Kidney (tissue), 14 donors: ENCODE data around the gene KTN1. TPM values are rescaled to one million over a fixed set of nuclear protein-coding genes. Genes with fewer than 3 reads are reported as not detected.
A peak's percentile ranks its signal among the peaks of the same experiment; 100 is the strongest.

Experiments used
- DNase-seq, 5 donors: peaks; one replicate each; pipeline ENCODE4 v3.0.0-alpha.2; 2013 to 2020
- FAIRE-seq: peaks from 2 replicates; lab custom pipeline; 2012; peaks lifted over from hg19 to GRCh38; lab: Jason Lieb, UNC
- H3K27ac ChIP-seq, 2 donors: one replicate each; pipeline ENCODE4 v1.7.0; 2013; ENCODE audit warnings: low read depth in 2 of 2, low read length in 2 of 2, inconsistent platforms in 1 of 2
- H3K27me3 ChIP-seq: one replicate; pipeline ENCODE4 v1.7.1; 2013; ENCODE audit warnings: low read length, inconsistent platforms; ENCODE audit not compliant: control insufficient read depth, insufficient read depth
- H3K36me3 ChIP-seq, 3 donors: one replicate each; pipeline versions ENCODE4 v1.7.0 to v1.7.1; 2013; ENCODE audit warnings: low read length in 3 of 3, control low read depth in 1 of 3, inconsistent platforms in 1 of 3; ENCODE audit not compliant: insufficient read depth in 3 of 3, control insufficient read depth in 2 of 3
- H3K4me1 ChIP-seq, 3 donors: one replicate each; pipeline versions ENCODE4 v1.7.0 to v1.7.1; 2013; ENCODE audit warnings: low read length in 3 of 3, inconsistent platforms in 1 of 3, low read depth in 1 of 3; ENCODE audit not compliant: control insufficient read depth in 2 of 3, insufficient read depth in 2 of 3
- H3K4me3 ChIP-seq, 3 donors: one replicate each; pipeline versions ENCODE4 v1.7.0 to v1.8.1; 2013; ENCODE audit warnings: low read length in 3 of 3, control low read depth in 1 of 3, inconsistent platforms in 1 of 3
- H3K9ac ChIP-seq, 3 donors: one replicate each; pipeline versions ENCODE4 v1.7.0 to v1.7.1; 2013; ENCODE audit warnings: low read length in 3 of 3, control low read depth in 1 of 3, inconsistent platforms in 1 of 3
- H3K9me3 ChIP-seq, 3 donors: one replicate each; pipeline versions ENCODE4 v1.7.0 to v1.7.1; 2013; ENCODE audit warnings: low read length in 3 of 3, control low read depth in 1 of 3, inconsistent platforms in 1 of 3; ENCODE audit not compliant: control insufficient read depth in 2 of 3, insufficient read depth in 1 of 3
- CTCF ChIP-seq: IDR thresholded peaks from 3 replicates; pipeline ENCODE4 v1.5.1; 2012; ENCODE audit warnings: mild to moderate bottlenecking, moderate library complexity, borderline replicate concordance; ENCODE audit not compliant: insufficient read depth; ENCODE audit errors: extremely low read depth
- intact Hi-C: fragments of 100-400 bp; cut with DNase I; formaldehyde crosslinking; loops from one replicate; pipeline ENCODE4 v1.11.1; 2022
- polyA plus RNA-seq: library from polyadenylated mRNA; stranded (reverse); fragments of 350-450 nt; fragmentation: Illumina TruSeq; extraction: RNeasy Lipid Tissue Mini Kit (QIAGEN cat#74804); gene quantifications from one replicate; pipeline ENCODE4 v1.2.3, GENCODE V29; 2014; ENCODE audit warnings: low read depth, low replicate concordance; ENCODE audit not compliant: insufficient read depth
- total RNA-seq: library from RNA; stranded (reverse); fragmentation: NEBNext Ultra II Directional; extraction: Animal tissue kit (Norgen Biotek cat#: 25700); gene quantifications from one replicate; pipeline ENCODE4 v1.2.1, GENCODE V29; 2021
- donor health status: control.
- donor health status: control.
- donor health status: control.
- donor health status: control.
- donor health status: control.
- donor health status: DM: yes; HTN: yes; CAD: no.
- donor health status: Normal renal cell carcinoma (clear cell type).

The KTN1 gene
- total and polyA plus RNA-seq, 2 donors from 2014 or later = 106 to 155 TPM

- peaks cover 0 to 47% (median 25%) of the 10 kb centered on the region in 3 donors for H3K4me1 ChIP-seq
- H3K36me3 ChIP-seq = no peaks in the 10 kb centered on the region
- intact Hi-C loops = no loop called here
- H3K4me3 ChIP-seq = no peak overlapping the region
- H3K9me3 ChIP-seq = no peaks in the 10 kb centered on the region
- TF ChIP-seq CTCF = no peak
- H3K27me3 ChIP-seq = no peaks in the 10 kb centered on the region
- H3K9ac ChIP-seq = no peak overlapping the region
- no peak for FAIRE-seq
- peak overlapping the region in 1 of 2 donors; percentile 3 for H3K27ac ChIP-seq
- DNase-seq = no peak
These were observed 8.3 kb downstream of the KTN1 start for GRCh38 chr14:55588259-55588699.

GRCh38 chr14:55589171-55589570 is 9.2 kb downstream of the KTN1 start:
- Histone ChIP-seq H3K4me1 (peaks cover 2 to 47% (median 17%) of the 10 kb centered on the region in 3 donors), H3K27ac (no peak overlapping the region), H3K9ac (no peak overlapping the region), H3K36me3 (no peaks in the 10 kb centered on the region), H3K27me3 (no peaks in the 10 kb centered on the region), H3K4me3 (no peak overlapping the region), H3K9me3 (no peaks in the 10 kb centered on the region)
- no peak for DNase-seq
- no peak for FAIRE-seq
- intact Hi-C loops = no loop called here
- TF ChIP-seq CTCF = no peak

GRCh38 chr14:55592436-55592835 is 12.4 kb downstream of the KTN1 start:
- DNase-seq (no peak), FAIRE-seq (no peak)
- Histone ChIP-seq H3K9ac (no peak overlapping the region), H3K4me1 (peaks cover 2 to 30% (median 7%) of the 10 kb centered on the region in 3 donors), H3K4me3 (no peak overlapping the region), H3K9me3 (no peaks in the 10 kb centered on the region), H3K27ac (no peak overlapping the region), H3K27me3 (no peaks in the 10 kb centered on the region), H3K36me3 (no peaks in the 10 kb centered on the region)
- intact Hi-C loops = no loop called here
- no peak for TF ChIP-seq CTCF

GRCh38 chr14:55593698-55594097 is 13.7 kb downstream of the KTN1 start:
- Histone ChIP-seq H3K27me3 (no peaks in the 10 kb centered on the region), H3K4me1 (peaks cover 0 to 25% (median 2%) of the 10 kb centered on the region in 3 donors), H3K9me3 (no peaks in the 10 kb centered on the region), H3K27ac (no peak overlapping the region), H3K36me3 (no peaks in the 10 kb centered on the region), H3K4me3 (peak overlapping the region in 1 of 3 donors; percentile 1), H3K9ac (no peak overlapping the region)
- TF ChIP-seq CTCF = no peak
- FAIRE-seq (peak; percentile 60), DNase-seq (peak in 1 of 5 donors; percentile 39)
- intact Hi-C loops = no loop called here
